ENCODE measurements around the gene MFAP2.
"Not testable (repeated sequence)": the region's sequence is repeated elsewhere in the genome, so short reads cannot be mapped to it uniquely, and the experiment has no call there.

MFAP2 gene

GRCh38 chr1:16978567-16979474, 1.6 kb downstream of the MFAP2 start:
- no peak for DNase-seq

DNA sequence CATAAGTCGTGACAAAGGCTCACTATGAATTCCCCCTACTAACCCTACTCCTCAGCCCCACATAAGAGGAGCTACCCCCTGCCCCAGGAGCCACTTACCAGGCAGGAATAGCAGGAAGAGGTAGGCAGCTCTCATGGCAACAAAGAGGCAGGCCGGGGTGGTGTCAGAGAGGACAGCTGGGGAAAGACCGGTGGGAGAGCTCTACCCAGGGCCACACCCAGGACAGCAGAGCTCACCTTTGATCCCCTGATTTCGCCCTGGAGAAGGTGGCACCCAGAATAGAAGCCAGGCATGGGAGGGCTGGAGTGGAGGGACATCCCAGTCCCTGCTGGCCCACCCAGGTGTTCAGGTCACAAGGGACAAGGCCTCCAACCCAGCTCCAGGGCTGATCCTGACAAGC, 2.3 kb downstream of the MFAP2 start:
- no peak for DNase-seq

- DNase-seq, result no peak
Observed at GRCh38 chr1:16977377-16977776, 3.0 kb downstream of the MFAP2 start.

DNA sequence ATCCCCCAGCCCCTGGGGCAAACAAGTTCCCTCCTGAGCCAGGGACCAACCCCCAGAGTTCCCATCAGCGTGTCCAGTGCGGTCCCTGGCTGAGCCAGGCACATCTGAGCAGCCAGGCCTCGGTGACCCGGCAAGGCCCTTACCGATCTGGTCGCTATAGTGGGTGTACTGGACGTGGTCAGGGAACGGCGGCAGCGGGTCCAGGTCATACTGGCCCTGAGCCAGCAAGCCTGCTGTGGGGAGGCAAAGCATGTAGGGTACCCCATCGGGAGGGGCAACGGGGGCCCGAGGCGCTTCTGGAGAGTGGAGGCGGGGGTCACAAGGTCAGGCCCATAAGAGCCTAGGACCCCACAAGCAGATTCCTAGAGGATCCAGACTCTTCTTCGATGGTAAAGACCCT, 3.5 kb downstream of the MFAP2 start:
- DNase-seq, result no peak

- DNase-seq, result no peak
Observed at GRCh38 chr1:16975838-16976237, 4.6 kb downstream of the MFAP2 start.

- DNase-seq, result no peak
Observed at GRCh38 chr1:16975211-16975610, 5.2 kb downstream of the MFAP2 start.

- DNase-seq, result no peak
Observed at GRCh38 chr1:16973215-16973614, 7.2 kb downstream of the MFAP2 start.

GRCh38 chr1:16972189-16972895, 8.1 kb downstream of the MFAP2 start:
- DNase-seq, result no peak

- no peak for DNase-seq
Observed at GRCh38 chr1:16971341-16972188, 8.9 kb downstream of the MFAP2 start.

DNA sequence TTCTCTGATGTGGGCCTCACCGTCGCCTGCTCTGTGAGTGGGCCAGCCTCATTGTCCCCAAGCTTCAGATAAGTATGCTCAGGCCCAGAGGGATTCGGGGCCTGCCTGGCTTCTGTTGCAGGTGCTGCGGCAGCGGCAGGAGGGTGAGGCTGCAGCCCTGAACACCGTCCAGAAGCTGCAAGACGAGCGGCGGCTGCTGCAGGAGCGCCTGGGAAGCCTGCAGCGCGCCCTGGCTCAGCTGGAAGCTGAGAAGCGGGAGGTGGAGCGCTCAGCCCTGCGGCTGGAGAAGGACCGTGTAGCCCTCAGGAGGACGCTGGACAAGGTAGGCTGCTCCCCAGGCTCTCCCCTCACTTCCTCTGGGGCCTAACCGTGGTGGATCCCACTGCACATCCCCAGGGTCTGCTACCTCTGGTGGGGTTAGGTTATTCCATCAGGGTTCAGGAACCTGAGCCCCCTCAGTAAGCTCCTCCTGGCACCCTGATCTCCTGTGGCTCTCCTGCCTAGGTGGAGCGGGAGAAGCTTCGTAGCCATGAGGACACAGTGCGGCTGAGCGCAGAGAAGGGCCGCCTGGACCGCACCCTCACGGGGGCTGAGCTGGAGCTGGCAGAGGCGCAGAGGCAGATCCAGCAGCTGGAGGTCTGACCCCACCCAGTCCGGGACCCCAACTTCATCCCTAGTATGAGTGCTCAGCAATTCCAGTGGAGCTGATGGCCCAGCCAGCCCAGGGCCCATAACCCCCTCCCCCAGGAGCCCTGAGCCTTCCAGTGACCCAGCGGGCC, 10.1 kb downstream of the MFAP2 start:
- no peak for DNase-seq

DNA sequence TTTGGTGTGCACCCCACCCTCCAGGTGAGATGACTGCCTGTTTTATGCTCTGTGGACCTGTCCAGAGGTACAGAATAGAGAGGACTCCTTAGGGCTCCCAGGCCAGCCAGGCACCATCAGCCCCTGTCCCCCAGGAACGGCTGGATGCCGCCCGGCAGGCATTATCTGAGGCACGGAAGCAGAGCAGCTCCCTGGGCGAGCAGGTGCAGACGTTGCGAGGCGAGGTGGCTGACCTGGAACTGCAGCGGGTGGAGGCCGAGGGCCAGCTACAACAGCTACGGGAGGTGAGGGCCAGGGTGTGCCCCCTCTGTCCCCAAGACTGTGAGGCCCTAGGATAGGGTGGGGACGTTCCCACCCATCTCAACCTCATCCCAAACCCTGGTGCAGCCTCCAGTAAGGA, 10.8 kb downstream of the MFAP2 start:
- DNase-seq, result no peak

DNA sequence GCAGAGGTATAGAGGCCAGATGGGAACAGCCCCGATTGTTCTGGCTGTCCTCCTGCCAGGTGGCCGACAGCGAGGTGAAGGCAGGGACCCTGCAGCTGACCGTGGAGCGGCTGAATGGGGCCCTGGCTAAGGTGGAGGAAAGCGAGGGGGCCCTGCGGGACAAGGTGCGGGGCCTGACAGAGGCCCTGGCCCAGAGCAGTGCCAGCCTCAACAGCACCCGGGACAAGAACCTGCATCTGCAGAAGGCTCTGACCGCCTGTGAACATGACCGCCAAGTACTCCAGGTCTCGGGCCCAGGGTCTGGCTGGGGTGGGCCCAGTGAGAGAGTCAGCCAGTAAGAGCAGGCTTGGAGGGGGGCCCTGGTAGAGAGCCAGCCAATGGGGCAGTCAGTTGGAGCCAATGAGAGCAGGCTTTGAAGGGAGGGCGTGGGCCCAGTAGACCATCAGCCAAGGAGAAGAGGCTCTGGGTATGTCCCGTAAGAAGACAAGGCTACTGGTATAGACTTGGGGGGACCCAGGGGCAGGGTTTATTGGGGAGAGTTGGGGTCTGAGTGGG, 11.3 kb downstream of the MFAP2 start:
- no peak for DNase-seq

DNA sequence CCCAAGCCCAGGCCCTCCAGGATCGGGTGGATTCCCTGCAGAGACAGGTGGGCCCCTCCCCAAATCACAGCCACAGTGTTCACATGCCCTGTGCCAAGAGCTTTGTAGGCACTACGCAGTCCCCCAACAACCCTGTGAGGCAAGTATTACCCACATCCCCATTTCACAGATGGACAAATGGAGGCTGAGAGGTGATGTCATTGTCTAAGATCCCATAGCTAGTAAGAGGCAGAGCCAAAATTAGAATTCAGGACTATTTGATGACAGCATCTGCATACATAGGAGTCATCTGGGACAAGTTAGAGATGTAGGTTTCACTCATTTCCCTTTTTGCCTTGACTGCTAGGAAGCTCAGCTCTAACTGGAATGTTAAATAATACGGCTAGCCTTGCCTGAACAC, 12.0 kb downstream of the MFAP2 start:
- no peak for DNase-seq

DNA sequence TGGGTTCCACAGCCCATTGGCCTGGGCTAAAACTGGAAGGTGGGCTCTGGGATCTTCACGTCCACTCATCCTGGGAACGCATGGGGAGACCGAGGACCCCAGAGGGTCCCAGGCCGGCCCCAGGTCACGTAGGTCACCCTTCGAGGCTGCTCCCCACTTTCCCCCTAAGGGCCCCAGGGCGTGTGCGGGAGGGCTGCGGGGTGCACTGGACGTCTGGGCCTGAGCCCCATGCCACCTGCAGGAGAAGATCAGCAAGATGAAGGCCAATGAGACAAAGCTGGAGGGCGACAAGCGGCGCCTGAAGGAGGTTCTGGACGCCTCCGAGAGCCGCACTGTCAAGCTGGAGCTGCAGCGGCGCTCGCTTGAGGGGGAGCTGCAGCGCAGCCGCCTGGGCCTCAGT, 12.5 kb downstream of the MFAP2 start:
- DNase-seq, result no peak

DNA sequence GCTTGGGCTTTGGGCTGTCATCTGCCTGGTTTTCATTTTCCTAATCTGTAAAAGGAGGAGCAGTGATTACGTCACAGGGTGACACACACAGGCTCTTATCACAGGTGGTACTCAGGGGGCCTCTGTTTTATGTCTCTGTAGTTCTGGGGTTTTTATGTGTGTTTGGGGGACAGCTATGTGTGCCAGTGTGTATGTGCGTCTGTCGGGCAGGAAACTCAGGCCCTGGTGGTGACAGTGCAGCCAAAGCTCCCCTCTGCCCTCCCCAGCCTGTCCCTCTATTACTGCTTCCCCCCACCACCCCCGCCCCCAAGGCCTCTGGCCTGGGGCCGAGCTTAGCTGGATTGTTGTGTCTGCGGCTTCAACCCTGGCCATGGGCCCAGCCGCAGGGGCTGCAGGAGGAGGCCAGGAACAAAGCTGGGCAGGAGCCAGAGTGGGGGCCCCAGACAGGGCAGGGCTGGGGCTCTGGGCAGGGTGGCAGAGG, 13.3 kb downstream of the MFAP2 start:
- DNase-seq, result no peak

- DNase-seq, result no peak
Observed at GRCh38 chr1:16966282-16966681, 14.1 kb downstream of the MFAP2 start.

- DNase-seq, result no peak
Observed at GRCh38 chr1:16965486-16966067, 14.8 kb downstream of the MFAP2 start.

- DNase-seq, result not testable (repeated sequence)
Observed at GRCh38 chr1:16964169-16964568, 16.3 kb downstream of the MFAP2 start.

DNA sequence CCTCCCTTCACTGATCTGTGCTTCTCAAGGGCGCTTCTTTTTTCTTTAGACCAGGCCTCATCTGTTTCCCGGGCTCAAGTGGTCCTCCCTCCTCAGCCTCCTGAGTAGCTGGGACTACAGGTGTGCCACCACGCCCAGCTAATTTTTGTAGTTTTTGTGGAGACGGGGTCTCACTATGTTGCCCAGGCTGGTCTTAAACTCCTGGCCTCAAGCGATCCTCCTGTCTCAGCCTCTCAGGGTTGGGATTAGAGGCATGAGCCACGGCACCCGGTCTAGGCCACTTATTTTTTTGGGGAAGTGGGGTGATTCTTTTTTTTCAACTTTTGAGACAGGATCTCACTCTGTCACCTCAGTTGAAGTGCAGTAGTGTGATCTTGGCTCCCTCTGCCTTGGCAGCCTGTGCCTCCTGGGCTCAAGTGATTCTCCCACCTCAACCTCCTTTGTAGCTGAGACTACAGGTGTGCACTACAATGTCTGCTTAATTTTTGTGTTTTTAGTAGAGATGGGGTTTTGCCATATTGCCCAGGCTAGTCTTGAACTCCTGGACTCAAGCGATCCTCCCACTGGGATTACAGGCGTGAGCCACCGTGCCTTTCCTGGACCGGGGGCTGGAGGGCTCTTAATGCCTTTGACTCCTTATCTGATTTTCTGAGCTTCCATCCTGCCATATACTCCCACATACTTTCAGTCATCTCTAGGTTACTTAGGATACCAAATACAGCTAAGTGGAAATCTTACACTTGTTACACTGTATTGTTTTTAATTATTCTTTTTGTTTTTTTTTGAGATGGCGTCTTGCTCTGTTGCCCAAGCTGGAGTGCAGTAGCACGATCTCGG, 18.9 kb downstream of the MFAP2 start:
- DNase-seq, result no peak

- DNase-seq, result no peak
Observed at GRCh38 chr1:16960560-16961296, 19.7 kb downstream of the MFAP2 start.
